ENCODE results near the gene SEC24C. TPM values are rescaled to one million over a fixed set of nuclear protein-coding genes. Genes with fewer than 3 reads are reported as not detected.

SEC24C gene
- polyA plus RNA-seq, 1 of the 3 experiments (the other 2 are of a cell fraction): 73.6 TPM

GRCh38 chr10:73813333-73813732 lies 69.2 kb downstream of the SEC24C start (continued):
- TF ChIP-seq REST (IDR thresholded peaks at IDR 0.05; ENCODE audit: low read depth, low read length) (no peak), USF2 (IDR thresholded peaks at IDR 0.05; ENCODE audit: borderline replicate concordance, low read depth, low read length) (no peak), EZH2phosphoT487 (IDR thresholded peaks at IDR 0.05; ENCODE audit: borderline replicate concordance, low read depth) (no peak), NRF1 (IDR thresholded peaks at IDR 0.05; ENCODE audit: low read depth, low read length) (no peak), SIN3A (IDR thresholded peaks at IDR 0.05; ENCODE audit: borderline replicate concordance, low read depth, low read length) (no peak), YY1 (IDR thresholded peaks at IDR 0.05; ENCODE audit: low read depth) (no peak), TEAD4 (IDR thresholded peaks at IDR 0.05; ENCODE audit: borderline replicate concordance, insufficient read depth) (no peak), MAX (IDR thresholded peaks at IDR 0.05; ENCODE audit: low read depth) (no peak), GATA2 (CRISPR knock-in tag; IDR thresholded peaks at IDR 0.05) (no peak), JUND (IDR thresholded peaks at IDR 0.05) (no peak), RXRA (IDR thresholded peaks at IDR 0.05; ENCODE audit: borderline replicate concordance, low read depth) (no peak)

- 97% methylated on average over 13 of the region's 13 CpGs for WGBS (ENCODE audit: low lambda C conversion rate)
- Histone ChIP-seq H3K36me3 (replicated peaks in 1 of 2; ENCODE audit: control insufficient read depth in 1 of 2, insufficient read depth in 2 of 2, low read length in 1 of 2) (peaks cover 8 to 34% of the 10 kb centered on the region in 2 experiments), H3K79me2 (ENCODE audit: insufficient read depth) (peaks cover 18% of the 10 kb centered on the region; the same call in 1 of the 2 replicates)
Observed at GRCh38 chr10:73814276-73814895, 70.2 kb downstream of the SEC24C start.

More at GRCh38 chr10:73814276-73814895, 70.2 kb downstream of the SEC24C start:
- peaks cover 4 to 5% of the 10 kb centered on the region in 2 experiments; a peak in 3 of 4 replicates for H3K4me1 ChIP-seq (ENCODE audit: control insufficient read depth in 1 of 2, insufficient read depth in 2 of 2, low read depth in 1 of 2, low read length in 1 of 2)
- POLR2A ChIA-PET: interaction anchor here (1.2 kb wide), 1 partner anchor 42 kb away, joined by 3 read pairs; a partner anchor contains a TSS
- no peak overlapping the region for H2AFZ ChIP-seq (ENCODE audit: low read depth)
- no peak overlapping the region for H3K27ac ChIP-seq (ENCODE audit: low read depth in 2 of 2, low read length in 1 of 2)
- DNase-seq: no peak
- no peaks in the 10 kb centered on the region for H3K9me2 ChIP-seq
- no peaks in the 10 kb centered on the region for H3K27me3 ChIP-seq (ENCODE audit: insufficient read depth)
- no peak overlapping the region for H3K9ac ChIP-seq
- CTCF ChIA-PET: interaction anchor here (0.6 to 1.6 kb wide), 2 partner anchors 8 to 40 kb away, joined by 4 read pairs; no protein-coding TSS in a partner anchor
- H3F3A ChIP-seq (replicated peaks; ENCODE audit: insufficient read depth): peaks cover 34% of the 10 kb centered on the region
- H3K4me3 ChIP-seq (ENCODE audit: low read depth in 2 of 2, low read length in 1 of 2): no peak overlapping the region
- TF ChIP-seq RCOR1 (IDR thresholded peaks at IDR 0.05; ENCODE audit: low read length) (no peak), RAD21 (IDR thresholded peaks at IDR 0.05; ENCODE audit: low read length) (no peak), JUND (IDR thresholded peaks at IDR 0.05) (no peak), TEAD4 (IDR thresholded peaks at IDR 0.05; ENCODE audit: borderline replicate concordance, insufficient read depth) (no peak)
- no peaks in the 10 kb centered on the region for H4K20me1 ChIP-seq (ENCODE audit: insufficient read depth)
- no peaks in the 10 kb centered on the region for H3K9me3 ChIP-seq
- H3K4me2 ChIP-seq: no peak overlapping the region
